Measurements from ENCODE around the gene AUTS2.

AUTS2 gene

DNA sequence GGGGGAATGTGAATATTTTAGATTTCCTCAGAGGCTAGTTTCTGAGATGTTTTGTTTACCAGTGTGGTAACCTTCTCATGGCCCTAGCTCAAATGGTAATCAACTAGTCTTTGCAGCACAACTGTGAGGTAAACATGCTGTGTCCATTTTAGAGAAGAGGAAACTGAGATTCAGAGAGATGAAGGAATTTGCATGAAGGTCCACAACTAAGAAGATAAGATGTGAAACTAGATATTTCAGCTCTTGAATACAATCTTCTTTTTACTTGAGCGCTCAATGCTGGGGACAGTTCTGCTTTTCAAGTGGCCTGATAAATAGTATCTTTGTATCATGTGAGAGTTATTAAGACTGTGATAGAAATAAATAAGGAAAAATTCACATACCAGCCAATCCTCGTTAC is 245.4 kb downstream of the AUTS2 start:
- no CpG with 5 or more reads among the region's 2 CpGs for WGBS (ENCODE audit: insufficient coverage, insufficient read length)

DNA sequence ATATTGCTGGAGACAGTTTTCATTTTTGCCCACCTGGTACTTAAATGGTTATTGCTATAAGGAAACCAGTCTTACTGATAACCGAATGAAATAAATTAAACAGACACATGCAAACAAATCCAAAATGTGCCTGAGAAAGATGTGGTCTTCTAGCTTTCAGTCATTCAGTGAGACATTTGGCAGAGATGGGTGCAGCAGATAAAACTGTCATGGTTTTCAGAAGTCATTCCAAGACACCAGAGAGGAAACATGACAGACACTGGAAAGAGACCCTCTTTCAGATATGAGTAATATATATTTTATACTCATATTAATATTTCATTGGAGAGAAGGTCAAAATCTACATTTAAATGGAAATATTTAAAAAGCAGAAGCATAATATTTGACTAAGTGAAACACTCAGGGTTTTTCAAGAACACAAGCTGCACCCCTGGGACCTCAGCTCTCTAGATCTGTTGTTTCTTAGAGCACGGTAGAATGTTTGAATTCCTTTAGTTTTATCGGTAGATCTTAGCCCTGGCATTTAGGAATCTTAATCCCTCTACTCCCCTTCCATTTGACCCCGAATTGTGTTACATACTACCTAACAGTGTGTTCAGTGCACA is 246.1 kb downstream of the AUTS2 start:
- DNase-seq (ENCODE audit: low read depth, low spot score): no peak
- H3K36me3 ChIP-seq (ENCODE audit: control insufficient read depth, insufficient read depth, low read length): no peaks in the 10 kb centered on the region
- WGBS (ENCODE audit: insufficient coverage, insufficient read length): no CpG with 5 or more reads among the region's 4 CpGs
- H3K27ac ChIP-seq (ENCODE audit: low read length): no peak overlapping the region
- H3K27me3 ChIP-seq (ENCODE audit: control insufficient read depth, insufficient read depth, low read length): 0 out of 2 replicates have a peak, but pooled peaks cover 1% of the 10 kb centered on the region
- peaks cover 2% of the 10 kb centered on the region; the same call in 1 of the 2 replicates for H3K4me1 ChIP-seq (ENCODE audit: control insufficient read depth, insufficient read depth, low read length)
- no peak overlapping the region for H3K4me3 ChIP-seq (ENCODE audit: low read length)
- no peaks in the 10 kb centered on the region for H3K9me3 ChIP-seq (ENCODE audit: control insufficient read depth, insufficient read depth, low read length)

More for the DNA sequence above, 245.4 kb downstream of the AUTS2 start:
- 0 out of 2 replicates have a peak, but pooled peaks cover 1% of the 10 kb centered on the region for H3K27me3 ChIP-seq (ENCODE audit: control insufficient read depth, insufficient read depth, low read length)
- peaks cover 2% of the 10 kb centered on the region; the same call in 1 of the 2 replicates for H3K4me1 ChIP-seq (ENCODE audit: control insufficient read depth, insufficient read depth, low read length)
- no peaks in the 10 kb centered on the region for H3K9me3 ChIP-seq (ENCODE audit: control insufficient read depth, insufficient read depth, low read length)
- H3K36me3 ChIP-seq (ENCODE audit: control insufficient read depth, insufficient read depth, low read length): no peaks in the 10 kb centered on the region
- no peak overlapping the region for H3K27ac ChIP-seq (ENCODE audit: low read length)
- no peak for DNase-seq (ENCODE audit: low read depth, low spot score)
- no peak overlapping the region for H3K4me3 ChIP-seq (ENCODE audit: low read length)

DNA sequence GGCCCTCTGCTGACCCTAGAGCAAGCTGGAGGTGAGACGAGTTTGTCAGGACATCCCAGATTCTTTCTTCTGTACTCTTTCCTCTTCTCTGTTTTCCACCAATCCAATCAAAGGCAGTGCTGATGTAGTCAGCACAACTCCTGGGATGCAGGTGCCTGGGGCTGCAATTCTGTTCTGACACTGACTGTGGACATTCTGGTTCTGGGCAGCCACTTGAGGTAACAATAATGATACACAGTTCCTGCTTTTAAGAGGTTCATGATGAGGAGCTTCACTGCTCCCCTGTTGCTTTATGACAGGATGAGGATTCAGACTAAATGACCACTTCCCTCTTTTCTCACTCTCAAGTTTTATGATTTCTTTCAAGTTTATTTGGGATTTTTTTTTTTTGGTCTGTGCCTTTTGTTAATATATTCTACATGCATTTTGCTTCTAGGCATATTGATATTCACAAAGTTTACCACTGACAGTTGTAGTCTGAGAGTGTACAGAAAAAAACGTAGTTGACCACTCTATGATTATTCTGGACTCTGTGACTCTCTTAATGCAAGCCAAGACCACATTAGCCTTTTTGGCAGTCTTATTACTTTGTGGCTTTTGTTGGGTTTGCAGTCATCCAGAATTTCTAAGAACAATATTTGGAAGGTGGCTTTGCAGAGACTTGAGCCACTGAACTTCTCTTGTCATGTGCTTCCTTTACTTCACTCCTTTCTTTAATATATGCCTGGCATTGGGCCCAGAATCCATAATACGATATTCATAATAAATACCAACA is 247.6 kb downstream of the AUTS2 start:
- Histone ChIP-seq H3K27ac (ENCODE audit: low read length) (no peak overlapping the region), H3K27me3 (ENCODE audit: control insufficient read depth, insufficient read depth, low read length) (0 out of 2 replicates have a peak, but pooled peaks cover 1% of the 10 kb centered on the region), H3K9me3 (ENCODE audit: control insufficient read depth, insufficient read depth, low read length) (no peaks in the 10 kb centered on the region), H3K4me3 (ENCODE audit: low read length) (no peak overlapping the region), H3K4me1 (ENCODE audit: control insufficient read depth, insufficient read depth, low read length) (peaks cover under 1% of the 10 kb centered on the region; the same call in 1 of the 2 replicates), H3K36me3 (ENCODE audit: control insufficient read depth, insufficient read depth, low read length) (no peaks in the 10 kb centered on the region)
- no peak for DNase-seq (ENCODE audit: low read depth, low spot score)
- WGBS (ENCODE audit: insufficient coverage, insufficient read length): no CpG with 5 or more reads among the region's 3 CpGs

DNA sequence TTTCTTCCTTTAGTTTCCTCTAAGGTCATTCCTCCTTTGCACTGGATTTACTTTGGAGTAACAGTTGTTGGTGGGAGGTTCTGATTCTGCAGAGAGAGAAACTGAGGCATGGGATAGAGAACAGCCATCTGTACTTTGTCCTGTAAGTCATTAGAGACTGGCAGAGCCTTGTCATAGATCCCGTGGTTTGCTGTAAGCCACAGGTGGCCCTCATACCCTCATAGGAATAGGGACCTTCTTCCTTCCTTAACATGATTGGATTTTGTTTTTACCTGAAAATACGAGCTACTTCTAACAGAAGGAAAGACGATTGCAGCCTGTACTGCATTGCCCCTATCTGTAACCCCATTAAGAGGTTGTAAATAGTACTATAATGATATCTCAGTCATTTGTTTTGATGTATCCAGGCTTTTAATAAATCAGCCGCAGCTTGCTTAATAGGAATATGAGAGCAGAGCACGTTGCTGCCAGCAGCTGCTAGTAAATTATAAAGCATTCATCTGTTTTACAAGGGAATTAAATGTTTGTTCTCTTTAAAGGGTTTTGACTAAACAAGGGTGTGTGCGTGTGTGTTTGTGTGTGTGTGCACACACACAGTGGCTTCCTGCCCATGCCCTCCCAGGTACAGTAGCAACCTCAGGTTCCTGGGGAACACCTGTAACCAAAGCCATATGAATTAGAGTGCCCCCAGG is 249.8 kb downstream of the AUTS2 start:
- DNase-seq (ENCODE audit: low read depth, low spot score): no peak
- H3K27me3 ChIP-seq (ENCODE audit: control insufficient read depth, insufficient read depth, low read length): 0 out of 2 replicates have a peak, but pooled peaks cover 1% of the 10 kb centered on the region
- no peak overlapping the region for H3K27ac ChIP-seq (ENCODE audit: low read length)
- no peaks in the 10 kb centered on the region for H3K9me3 ChIP-seq (ENCODE audit: control insufficient read depth, insufficient read depth, low read length)
- no peak overlapping the region for H3K4me3 ChIP-seq (ENCODE audit: low read length)
- H3K36me3 ChIP-seq (ENCODE audit: control insufficient read depth, insufficient read depth, low read length): no peaks in the 10 kb centered on the region
- WGBS (ENCODE audit: insufficient coverage, insufficient read length): no CpG with 5 or more reads among the region's 6 CpGs
- no peaks in the 10 kb centered on the region for H3K4me1 ChIP-seq (ENCODE audit: control insufficient read depth, insufficient read depth, low read length)

DNA sequence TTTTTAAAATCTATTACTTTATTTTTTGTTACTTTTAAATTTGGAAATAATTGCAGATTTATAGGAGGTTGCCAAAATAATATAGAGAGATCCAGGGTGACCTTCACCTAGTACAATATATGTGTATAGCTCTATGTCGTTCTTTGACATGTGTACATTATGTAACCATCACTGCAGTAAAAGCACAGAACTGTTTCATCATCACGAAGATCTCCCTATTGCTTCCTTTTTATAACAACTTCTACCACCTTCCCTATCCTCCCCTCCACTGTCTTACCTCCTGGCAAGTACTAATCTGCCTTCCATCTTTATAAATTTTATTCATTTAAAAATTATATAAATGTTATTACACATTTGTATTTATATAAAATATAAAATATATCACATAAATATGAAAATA is 251.0 kb downstream of the AUTS2 start:
- Histone ChIP-seq H3K9me3 (ENCODE audit: control insufficient read depth, insufficient read depth, low read length) (no peaks in the 10 kb centered on the region), H3K27me3 (ENCODE audit: control insufficient read depth, insufficient read depth, low read length) (0 out of 2 replicates have a peak, but pooled peaks cover 1% of the 10 kb centered on the region), H3K4me1 (ENCODE audit: control insufficient read depth, insufficient read depth, low read length) (no peaks in the 10 kb centered on the region), H3K27ac (ENCODE audit: low read length) (no peak overlapping the region), H3K4me3 (ENCODE audit: low read length) (no peak overlapping the region), H3K36me3 (ENCODE audit: control insufficient read depth, insufficient read depth, low read length) (no peaks in the 10 kb centered on the region)
- no peak for DNase-seq (ENCODE audit: low read depth, low spot score)
- WGBS (ENCODE audit: insufficient coverage, insufficient read length): no CpG with 5 or more reads among the region's 2 CpGs

DNA sequence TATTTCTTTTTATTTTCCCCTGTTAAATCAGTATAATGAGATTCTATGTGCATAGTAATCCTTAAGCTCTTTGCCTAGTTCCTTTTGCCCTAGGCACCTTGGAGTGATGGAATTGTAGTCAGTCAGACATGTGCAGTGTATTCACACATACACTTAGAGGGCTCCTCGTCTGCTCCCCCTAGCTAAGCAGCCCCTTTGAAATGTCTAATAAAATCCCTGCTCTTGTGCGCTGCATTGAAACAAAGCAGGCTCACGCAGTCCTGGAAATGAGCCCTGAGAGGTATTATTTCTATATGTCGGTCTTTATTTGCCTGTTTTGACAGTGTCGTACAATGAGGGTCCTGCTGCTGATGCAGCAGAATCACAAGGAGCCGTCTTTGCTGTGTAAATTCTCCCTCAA is 258.7 kb downstream of the AUTS2 start:
- DNase-seq (ENCODE audit: low read depth, low spot score): no peak
- no peak overlapping the region for H3K27ac ChIP-seq (ENCODE audit: low read length)
- no peaks in the 10 kb centered on the region for H3K9me3 ChIP-seq (ENCODE audit: control insufficient read depth, insufficient read depth, low read length)
- H3K36me3 ChIP-seq (ENCODE audit: control insufficient read depth, insufficient read depth, low read length): no peaks in the 10 kb centered on the region
- no peaks in the 10 kb centered on the region for H3K27me3 ChIP-seq (ENCODE audit: control insufficient read depth, insufficient read depth, low read length)
- H3K4me3 ChIP-seq (ENCODE audit: low read length): no peak overlapping the region
- no CpG with 5 or more reads among the region's 6 CpGs for WGBS (ENCODE audit: insufficient coverage, insufficient read length)
- H3K4me1 ChIP-seq (ENCODE audit: control insufficient read depth, insufficient read depth, low read length): no peaks in the 10 kb centered on the region

DNA sequence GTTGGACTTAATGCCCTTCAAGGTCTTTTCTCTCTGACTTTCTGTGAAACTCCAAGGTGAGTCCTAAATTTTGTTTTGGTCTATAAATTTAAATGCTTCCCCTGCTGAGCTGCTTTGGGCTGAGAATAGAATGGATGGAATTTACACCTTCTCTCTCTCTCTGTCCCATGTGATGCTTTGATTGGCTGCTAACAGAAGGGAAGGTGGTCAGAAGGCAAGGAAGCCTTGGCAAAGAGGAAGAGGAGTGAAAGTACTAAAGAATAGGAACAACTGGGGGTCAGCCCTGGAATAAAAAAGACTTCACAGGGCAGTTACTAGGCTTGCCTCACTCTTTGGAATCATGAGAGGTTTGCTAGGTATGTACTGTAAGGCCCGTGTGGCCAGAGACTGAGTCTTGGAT is 260.2 kb downstream of the AUTS2 start:
- no peak overlapping the region for H3K4me3 ChIP-seq (ENCODE audit: low read length)
- no CpG with 5 or more reads among the region's 1 CpG for WGBS (ENCODE audit: insufficient coverage, insufficient read length)
- H3K4me1 ChIP-seq (ENCODE audit: control insufficient read depth, insufficient read depth, low read length): no peaks in the 10 kb centered on the region; the same call in 1 of the 2 replicates
- H3K27me3 ChIP-seq (ENCODE audit: control insufficient read depth, insufficient read depth, low read length): no peaks in the 10 kb centered on the region
- no peaks in the 10 kb centered on the region for H3K36me3 ChIP-seq (ENCODE audit: control insufficient read depth, insufficient read depth, low read length)
- H3K27ac ChIP-seq (ENCODE audit: low read length): no peak overlapping the region
- no peak for DNase-seq (ENCODE audit: low read depth, low spot score)
- no peaks in the 10 kb centered on the region for H3K9me3 ChIP-seq (ENCODE audit: control insufficient read depth, insufficient read depth, low read length)

DNA sequence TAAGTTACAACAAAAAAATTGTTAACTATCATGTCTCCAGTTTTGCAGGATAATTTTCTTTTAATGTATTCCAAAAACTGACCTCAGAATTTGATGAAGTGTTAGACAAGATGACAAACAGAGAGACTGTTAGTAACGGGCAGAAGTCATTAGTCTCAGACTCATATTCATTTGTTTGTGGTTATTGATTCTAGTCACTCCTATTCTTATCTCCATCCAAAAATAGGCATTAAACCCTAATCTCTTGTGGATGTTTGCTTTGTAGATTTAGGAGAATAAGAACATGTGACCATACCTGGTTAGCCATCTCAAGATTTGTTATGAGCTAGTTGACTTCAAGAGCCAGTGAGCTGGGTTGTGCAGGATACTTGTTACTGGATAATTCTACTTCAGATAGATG is 261.1 kb downstream of the AUTS2 start:
- H3K36me3 ChIP-seq (ENCODE audit: control insufficient read depth, insufficient read depth, low read length): no peaks in the 10 kb centered on the region
- no peak overlapping the region for H3K27ac ChIP-seq (ENCODE audit: low read length)
- H3K9me3 ChIP-seq (ENCODE audit: control insufficient read depth, insufficient read depth, low read length): no peaks in the 10 kb centered on the region
- H3K27me3 ChIP-seq (ENCODE audit: control insufficient read depth, insufficient read depth, low read length): no peaks in the 10 kb centered on the region
- no CpG with 5 or more reads among the region's 1 CpG for whole genome bisulfite sequencing (ENCODE audit: insufficient coverage, insufficient read length)
- DNase-seq (ENCODE audit: low read depth, low spot score): no peak
- no peaks in the 10 kb centered on the region; the same call in 1 of the 2 replicates for H3K4me1 ChIP-seq (ENCODE audit: control insufficient read depth, insufficient read depth, low read length)
- no peak overlapping the region for H3K4me3 ChIP-seq (ENCODE audit: low read length)

DNA sequence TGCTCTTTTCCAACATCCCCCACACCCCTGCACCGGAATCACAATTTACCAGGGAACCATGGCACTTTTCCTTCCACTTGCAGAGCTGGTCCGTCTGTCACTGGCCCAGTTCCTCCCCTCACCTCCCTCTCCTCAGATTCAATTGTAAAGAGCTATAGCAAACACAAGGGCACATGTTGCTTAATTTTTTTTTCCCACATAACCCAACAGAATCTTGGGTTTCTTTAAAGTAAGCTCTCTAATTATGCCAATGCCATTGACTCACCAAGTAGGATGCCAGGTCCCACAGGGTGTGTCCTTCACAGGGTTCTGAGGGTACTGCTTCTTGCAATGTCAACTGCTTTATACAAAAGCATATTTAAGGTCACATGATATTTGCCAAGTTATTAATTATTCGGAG is 262.2 kb downstream of the AUTS2 start:
- H3K4me3 ChIP-seq (ENCODE audit: low read length): no peak overlapping the region
- DNase-seq (ENCODE audit: low read depth, low spot score): no peak
- WGBS (ENCODE audit: insufficient coverage, insufficient read length): no CpG with 5 or more reads among the region's 3 CpGs
- no peak overlapping the region for H3K27ac ChIP-seq (ENCODE audit: low read length)
- no peaks in the 10 kb centered on the region; the same call in 1 of the 2 replicates for H3K4me1 ChIP-seq (ENCODE audit: control insufficient read depth, insufficient read depth, low read length)
- H3K36me3 ChIP-seq (ENCODE audit: control insufficient read depth, insufficient read depth, low read length): no peaks in the 10 kb centered on the region
- H3K27me3 ChIP-seq (ENCODE audit: control insufficient read depth, insufficient read depth, low read length): no peaks in the 10 kb centered on the region
- H3K9me3 ChIP-seq (ENCODE audit: control insufficient read depth, insufficient read depth, low read length): no peaks in the 10 kb centered on the region

DNA sequence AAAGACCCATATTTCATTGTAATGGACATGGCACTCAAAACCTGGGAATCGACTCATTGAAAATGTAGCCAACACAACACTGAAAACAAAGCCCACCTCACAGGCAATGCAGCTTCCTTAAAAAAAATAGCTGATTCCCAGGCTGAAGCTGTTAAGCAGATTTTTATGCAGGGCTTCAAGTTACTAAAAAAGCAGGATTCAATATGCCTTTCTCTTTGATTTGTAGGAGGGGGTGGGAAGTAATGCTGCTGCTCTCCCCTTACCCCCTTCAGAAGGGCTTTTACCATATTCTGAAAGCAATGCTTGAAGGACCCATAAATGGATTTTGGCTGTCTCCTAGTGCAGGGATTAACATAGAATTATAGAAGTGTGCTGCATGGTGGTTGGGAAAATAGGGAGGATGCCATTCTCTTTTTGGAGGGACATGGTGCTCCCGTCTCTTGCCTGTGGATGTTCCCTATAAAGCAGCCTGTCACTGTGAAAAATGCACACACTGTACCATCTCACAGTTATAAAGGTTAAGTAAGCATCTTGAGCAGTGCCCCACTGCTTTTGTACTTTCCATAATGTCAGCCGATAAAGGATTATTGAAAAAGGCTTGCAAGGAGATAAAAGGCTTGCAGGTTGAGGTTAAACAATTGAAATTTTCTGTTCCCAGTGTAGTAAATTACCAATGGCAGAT is 262.8 kb downstream of the AUTS2 start:
- Histone ChIP-seq H3K27me3 (ENCODE audit: control insufficient read depth, insufficient read depth, low read length) (no peaks in the 10 kb centered on the region), H3K9me3 (ENCODE audit: control insufficient read depth, insufficient read depth, low read length) (no peaks in the 10 kb centered on the region), H3K4me1 (ENCODE audit: control insufficient read depth, insufficient read depth, low read length) (no peaks in the 10 kb centered on the region; the same call in 1 of the 2 replicates), H3K4me3 (ENCODE audit: low read length) (no peak overlapping the region), H3K27ac (ENCODE audit: low read length) (no peak overlapping the region), H3K36me3 (ENCODE audit: control insufficient read depth, insufficient read depth, low read length) (no peaks in the 10 kb centered on the region)
- WGBS (ENCODE audit: insufficient coverage, insufficient read length): no CpG with 5 or more reads among the region's 3 CpGs
- no peak for DNase-seq (ENCODE audit: low read depth, low spot score)
